Natural killer cell treated with Interleukin-12 subunit alpha and Interleukin-12 subunit beta and Interleukin-15 and Interleukin-18, amount 100 ng/mL, for 72 hours (primary cell): Measurements from ENCODE around the gene ACADS. TPM values are rescaled to one million over a fixed set of nuclear protein-coding genes. Genes with fewer than 3 reads are reported as not detected.

Experiments used
- ATAC-seq, 2 donors: fragments of 150-1000 bp; cut with Tn5 transposase in 1 of 2; sonication (Bioruptor Pico), chemical (Tn5 transposase) in 1 of 2; 2 replicates each; pipeline ENCODE4 v1.10.0; 2021
- DNase-seq: peaks from one replicate; pipeline ENCODE4 v3.0.0; 2022; ENCODE audit warnings: low spot score
- H3K27ac Mint-ChIP-seq, 2 donors: 1 replicate in 1 of 2; 2 replicates in 1 of 2; pipeline ENCODE4 v1.8.0; 2022; ENCODE audit warnings: mixed read lengths in 2 of 2, mild to moderate bottlenecking in 1 of 2, moderate library complexity in 1 of 2
- H3K27me3 Mint-ChIP-seq, 2 donors: 1 replicate in 1 of 2; 2 replicates in 1 of 2; pipeline ENCODE4 v1.8.0; 2022; ENCODE audit warnings: mixed read lengths in 2 of 2
- H3K36me3 Mint-ChIP-seq: one replicate; pipeline ENCODE4 v1.8.0; 2022; ENCODE audit warnings: mixed read lengths
- H3K4me1 Mint-ChIP-seq, 2 donors: 1 replicate in 1 of 2; 2 replicates in 1 of 2; pipeline ENCODE4 v1.8.0; 2022; ENCODE audit warnings: low read depth in 2 of 2, mixed read lengths in 2 of 2, mild to moderate bottlenecking in 1 of 2
- H3K4me3 Mint-ChIP-seq: one replicate; pipeline ENCODE4 v1.8.0; 2022; ENCODE audit warnings: mixed read lengths
- H3K9me3 Mint-ChIP-seq: 2 replicates; pipeline ENCODE4 v1.8.0; 2022; ENCODE audit warnings: mixed read lengths
- total RNA-seq, 2 donors: library from RNA; stranded (reverse); gene quantifications; one replicate each; pipeline ENCODE4 v1.2.3, GENCODE V29; 2022

ACADS gene
- total RNA-seq, 2 donors from 2014 or later, result 12.8 to 13.9 TPM

DNA sequence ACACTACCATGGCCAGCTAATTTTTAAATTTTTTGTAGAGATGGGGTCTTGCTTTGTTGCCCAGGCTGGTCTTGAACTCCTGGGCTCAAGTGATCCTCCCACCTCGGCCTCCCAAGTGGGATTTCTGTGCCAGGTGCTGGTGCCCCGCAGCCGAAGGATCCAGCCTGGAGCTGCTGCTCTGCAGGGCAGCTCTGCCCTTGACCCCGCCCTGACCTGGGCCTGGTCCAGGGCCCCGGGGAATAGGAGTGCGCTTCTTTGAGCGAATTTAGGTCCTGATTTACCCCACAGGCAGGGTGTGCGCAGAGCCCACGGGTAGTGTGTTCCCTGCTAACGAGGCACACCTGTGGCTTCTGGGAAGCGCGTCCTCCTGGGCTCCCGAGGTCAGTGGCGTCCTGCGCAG lies 15.2 kb downstream of the ACADS start:
- Mint-ChIP-seq H3K27me3 (no peaks in the 10 kb centered on the region), H3K27ac (no peak overlapping the region), H3K9me3 (no peaks in the 10 kb centered on the region), H3K4me3 (no peak overlapping the region), H3K4me1 (no peaks in the 10 kb centered on the region), H3K36me3 (no peaks in the 10 kb centered on the region)
- ATAC-seq, result no peak
- DNase-seq, result no peak

DNA sequence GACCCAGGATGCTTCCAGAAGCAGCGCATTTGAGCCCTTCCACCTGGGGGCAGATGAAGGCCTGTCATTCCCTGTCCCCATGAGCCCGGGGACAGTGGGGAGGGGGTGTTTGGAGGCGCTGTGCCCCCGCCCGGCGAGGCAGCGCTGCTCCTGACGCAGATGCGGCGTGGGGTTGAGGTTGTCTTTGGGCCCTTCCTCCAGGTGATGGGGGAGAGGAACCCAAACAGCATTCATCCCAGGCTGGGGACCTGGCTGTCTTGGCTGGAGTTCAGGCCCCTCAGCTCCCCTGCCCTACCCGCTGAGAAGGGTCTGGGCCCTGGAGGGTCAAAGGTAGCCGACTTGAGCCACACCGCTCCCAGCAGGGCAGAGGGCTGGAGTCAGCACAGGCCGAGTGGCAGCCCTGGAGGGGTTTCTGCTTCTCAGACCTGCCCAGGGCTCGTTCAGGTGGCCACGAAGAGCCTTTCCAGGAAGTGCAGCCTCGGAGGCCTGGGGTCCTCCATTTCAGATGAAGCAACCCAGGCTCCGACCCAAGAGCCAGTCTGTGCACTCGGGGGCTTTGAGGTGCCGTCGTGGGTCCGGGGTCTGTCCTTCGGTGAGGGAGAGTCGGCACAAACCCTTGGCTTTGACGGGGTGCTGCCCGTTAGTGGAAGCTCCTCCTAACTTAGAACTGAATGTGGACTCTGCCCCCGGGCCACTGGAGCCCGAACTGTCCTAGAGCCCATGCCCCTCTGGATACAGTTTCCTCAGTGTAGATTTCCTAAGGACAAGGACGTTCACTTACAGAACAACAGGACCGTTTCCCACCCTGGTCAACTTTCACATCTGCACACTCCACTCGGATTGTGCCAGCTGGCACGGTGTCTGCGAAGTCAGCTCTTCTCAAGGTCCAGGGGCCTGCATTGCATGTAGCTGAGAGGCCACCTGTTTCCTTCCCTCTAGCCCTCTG lies 16.1 kb downstream of the ACADS start:
- H3K27ac Mint-ChIP-seq, result no peak overlapping the region
- no peak overlapping the region for H3K4me3 Mint-ChIP-seq
- no peaks in the 10 kb centered on the region for H3K4me1 Mint-ChIP-seq
- H3K36me3 Mint-ChIP-seq, result no peaks in the 10 kb centered on the region
- DNase-seq, result no peak
- H3K27me3 Mint-ChIP-seq, result no peaks in the 10 kb centered on the region
- no peaks in the 10 kb centered on the region for H3K9me3 Mint-ChIP-seq
- ATAC-seq, result no peak

DNA sequence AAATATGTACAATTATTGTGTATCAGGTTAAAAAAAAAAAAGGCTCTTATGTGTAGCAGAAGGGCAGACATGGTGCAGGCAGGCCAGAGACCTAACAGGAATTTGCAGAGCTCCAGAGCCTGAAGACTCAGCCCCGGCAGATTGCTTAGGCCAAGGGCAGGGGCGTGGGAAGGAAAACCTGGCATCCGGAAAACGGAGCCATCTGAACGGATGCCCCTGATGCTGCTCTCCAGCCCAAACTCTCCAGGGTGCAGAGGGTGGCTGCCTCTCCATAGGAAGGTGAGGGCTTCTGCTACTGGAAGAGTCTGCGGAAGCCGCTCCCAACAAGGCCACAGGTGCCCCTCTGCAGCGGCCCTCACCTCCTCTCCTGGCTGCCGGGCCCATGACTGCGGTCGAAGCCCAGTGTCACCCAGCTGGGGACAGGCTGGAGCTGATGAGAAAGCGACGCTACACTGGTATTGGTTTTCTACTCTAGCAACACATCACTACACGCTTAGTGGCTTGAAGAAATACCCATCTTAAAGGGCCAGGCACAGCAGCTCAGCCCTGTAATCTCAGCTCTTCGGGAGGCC lies 19.4 kb downstream of the ACADS start:
- H3K9me3 Mint-ChIP-seq, result no peaks in the 10 kb centered on the region
- H3K36me3 Mint-ChIP-seq, result no peaks in the 10 kb centered on the region
- DNase-seq (no peak), ATAC-seq (peak in 1 of 2 donors; percentile 24)
- no peak overlapping the region for H3K4me3 Mint-ChIP-seq
- no peaks in the 10 kb centered on the region for H3K4me1 Mint-ChIP-seq
- H3K27ac Mint-ChIP-seq, result no peak overlapping the region
- H3K27me3 Mint-ChIP-seq, result no peaks in the 10 kb centered on the region

DNA sequence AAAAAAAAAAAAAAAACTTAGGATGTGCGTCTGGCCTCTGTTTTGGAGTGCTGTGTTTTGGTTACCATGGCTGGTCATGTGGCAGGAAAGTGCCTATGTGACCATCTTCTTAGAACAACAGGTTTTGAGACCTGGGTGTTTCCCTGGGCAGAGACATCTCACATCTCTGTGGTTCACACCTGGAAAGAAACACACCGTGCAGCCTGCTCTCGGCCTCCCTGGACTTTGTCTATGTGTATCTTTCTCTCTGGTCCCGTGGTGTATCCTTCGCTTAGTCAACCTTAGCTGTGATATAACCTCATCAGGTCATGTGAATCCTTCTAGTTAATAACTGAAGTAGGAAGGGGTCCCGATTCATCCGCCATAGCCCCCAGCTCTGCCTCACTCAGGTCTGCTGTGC lies 22.6 kb downstream of the ACADS start:
- ATAC-seq (no peak), DNase-seq (no peak)
- peaks cover 0 to 2% of the 10 kb centered on the region in 2 donors for H3K27me3 Mint-ChIP-seq
- H3K4me3 Mint-ChIP-seq, result no peak overlapping the region
- H3K4me1 Mint-ChIP-seq, result no peaks in the 10 kb centered on the region
- H3K9me3 Mint-ChIP-seq, result no peaks in the 10 kb centered on the region
- no peak overlapping the region for H3K27ac Mint-ChIP-seq
- H3K36me3 Mint-ChIP-seq, result no peaks in the 10 kb centered on the region

DNA sequence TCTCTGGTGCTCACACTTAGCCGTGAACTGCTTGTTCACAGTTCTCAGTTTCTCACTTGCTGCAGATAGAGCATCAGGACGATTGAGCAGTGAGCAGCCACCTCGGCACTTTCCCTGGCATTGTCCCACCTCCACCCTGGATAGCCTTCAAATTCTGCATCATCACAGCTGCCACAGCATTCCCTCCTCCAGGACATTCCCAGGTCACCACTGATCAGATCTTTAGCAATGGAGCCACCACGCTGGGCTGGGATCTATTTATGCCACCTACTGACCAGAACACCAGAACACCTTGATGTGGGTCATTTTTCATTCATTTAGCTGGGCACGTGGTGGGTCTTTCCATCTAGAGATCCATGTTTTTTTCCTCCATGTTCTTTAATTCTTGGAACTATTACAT lies 23.6 kb downstream of the ACADS start:
- DNase-seq (no peak), ATAC-seq (no peak)
- Mint-ChIP-seq H3K27me3 (peaks cover 0 to 5% of the 10 kb centered on the region in 2 donors), H3K9me3 (no peaks in the 10 kb centered on the region), H3K36me3 (no peaks in the 10 kb centered on the region), H3K4me3 (no peak overlapping the region), H3K27ac (no peak overlapping the region), H3K4me1 (peaks cover 0 to 4% of the 10 kb centered on the region in 2 donors)

DNA sequence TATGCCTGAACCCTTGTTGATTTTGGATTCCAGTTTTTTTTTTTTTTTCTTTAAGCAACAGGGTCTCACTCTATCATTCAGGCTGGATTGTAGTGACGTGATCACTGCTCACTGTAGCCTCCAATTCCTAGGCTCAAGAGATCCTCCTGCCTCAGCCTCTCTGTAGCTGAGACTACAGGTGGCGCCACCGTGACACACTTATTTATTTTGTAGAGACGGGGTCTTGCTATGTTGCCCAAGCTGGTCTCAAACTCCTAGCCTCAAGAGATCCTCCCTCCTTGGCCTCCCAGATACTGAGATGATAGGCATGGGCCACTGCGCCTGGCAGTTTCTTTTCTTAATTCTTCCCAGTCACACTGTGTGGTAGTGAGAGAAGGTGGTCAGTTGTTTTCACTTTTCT lies 25.2 kb downstream of the ACADS start:
- no peak overlapping the region for H3K27ac Mint-ChIP-seq
- H3K36me3 Mint-ChIP-seq, result peaks cover 10% of the 10 kb centered on the region
- ATAC-seq, result no peak
- H3K9me3 Mint-ChIP-seq, result peaks cover 4% of the 10 kb centered on the region
- peaks cover 0 to 5% of the 10 kb centered on the region in 2 donors for H3K27me3 Mint-ChIP-seq
- no peak overlapping the region for H3K4me3 Mint-ChIP-seq
- H3K4me1 Mint-ChIP-seq, result peaks cover 0 to 4% of the 10 kb centered on the region in 2 donors
- DNase-seq, result no peak

DNA sequence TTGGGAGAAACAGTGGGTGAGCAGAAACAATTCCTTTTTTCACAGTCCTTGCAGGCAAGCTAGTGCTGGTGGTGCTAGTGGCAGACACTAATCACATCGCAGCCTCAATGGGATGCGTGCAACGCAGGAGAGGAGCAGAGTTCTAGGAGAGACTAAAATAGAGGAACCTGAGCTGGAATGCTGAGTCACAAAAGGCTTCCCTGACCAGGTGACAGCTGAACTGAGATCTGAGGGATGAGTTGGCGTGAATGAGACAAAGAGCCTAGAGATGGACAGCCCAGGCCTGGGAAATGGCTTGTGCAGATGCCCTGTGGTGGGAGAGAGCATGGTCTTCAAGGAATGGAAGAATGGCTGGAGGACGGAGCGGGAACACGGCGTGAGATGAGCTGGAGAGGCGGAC lies 25.8 kb downstream of the ACADS start:
- H3K4me1 Mint-ChIP-seq, result peaks cover 0 to 4% of the 10 kb centered on the region in 2 donors
- peaks cover 4% of the 10 kb centered on the region for H3K9me3 Mint-ChIP-seq
- H3K4me3 Mint-ChIP-seq, result no peak overlapping the region
- H3K27me3 Mint-ChIP-seq, result peaks cover 0 to 5% of the 10 kb centered on the region in 2 donors
- H3K27ac Mint-ChIP-seq, result no peak overlapping the region
- DNase-seq, result no peak
- no peak for ATAC-seq
- peaks cover 10% of the 10 kb centered on the region for H3K36me3 Mint-ChIP-seq

DNA sequence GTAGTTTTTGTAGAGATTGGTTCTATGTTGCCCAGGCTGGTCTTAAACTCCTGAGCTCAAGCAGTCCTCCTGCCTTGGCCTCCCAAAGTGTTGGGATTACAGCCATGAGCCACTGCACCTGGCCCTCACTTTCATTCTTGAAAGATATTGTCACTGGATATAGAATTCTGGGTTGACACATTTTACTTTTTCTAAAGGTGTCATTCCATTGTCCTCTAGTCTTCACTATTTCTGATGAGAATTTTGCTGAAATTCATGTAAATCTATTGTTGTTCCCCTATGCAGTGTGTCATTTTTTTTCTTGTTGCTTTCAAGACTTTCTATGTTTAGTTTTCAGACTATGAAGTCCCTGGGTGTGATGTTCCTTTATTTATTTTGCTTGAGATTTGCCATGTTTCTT lies 29.2 kb downstream of the ACADS start:
- peaks cover 0 to 4% of the 10 kb centered on the region in 2 donors for H3K4me1 Mint-ChIP-seq
- H3K9me3 Mint-ChIP-seq, result peaks cover 4% of the 10 kb centered on the region
- no peak for ATAC-seq
- H3K4me3 Mint-ChIP-seq, result no peak overlapping the region
- no peak overlapping the region for H3K27ac Mint-ChIP-seq
- DNase-seq, result no peak
- peaks cover 10% of the 10 kb centered on the region for H3K36me3 Mint-ChIP-seq
- peaks cover 0 to 5% of the 10 kb centered on the region in 2 donors for H3K27me3 Mint-ChIP-seq

DNA sequence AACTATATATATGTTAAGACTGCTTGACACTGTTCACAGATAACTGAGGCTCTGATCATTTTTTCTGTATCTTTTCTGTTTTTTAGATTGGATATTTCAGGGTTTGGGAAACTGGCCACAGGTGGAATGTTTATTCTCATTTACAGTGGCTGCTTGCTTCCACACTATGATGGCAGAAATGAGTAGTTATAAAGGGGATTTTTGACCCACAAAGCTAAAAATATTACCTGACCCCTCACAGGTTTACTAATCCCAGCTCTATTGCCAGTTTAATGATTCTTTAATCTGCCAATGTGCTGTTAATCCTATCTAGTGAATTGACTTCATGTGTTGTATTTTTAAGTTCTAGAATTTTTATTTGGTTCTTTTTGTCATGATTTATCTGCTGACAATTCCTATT lies 29.6 kb downstream of the ACADS start:
- Mint-ChIP-seq H3K36me3 (peaks cover 10% of the 10 kb centered on the region), H3K27ac (no peak overlapping the region), H3K4me3 (no peak overlapping the region), H3K27me3 (peaks cover 0 to 5% of the 10 kb centered on the region in 2 donors), H3K4me1 (peaks cover 0 to 4% of the 10 kb centered on the region in 2 donors), H3K9me3 (peaks cover 4% of the 10 kb centered on the region)
- no peak for DNase-seq
- no peak for ATAC-seq

DNA sequence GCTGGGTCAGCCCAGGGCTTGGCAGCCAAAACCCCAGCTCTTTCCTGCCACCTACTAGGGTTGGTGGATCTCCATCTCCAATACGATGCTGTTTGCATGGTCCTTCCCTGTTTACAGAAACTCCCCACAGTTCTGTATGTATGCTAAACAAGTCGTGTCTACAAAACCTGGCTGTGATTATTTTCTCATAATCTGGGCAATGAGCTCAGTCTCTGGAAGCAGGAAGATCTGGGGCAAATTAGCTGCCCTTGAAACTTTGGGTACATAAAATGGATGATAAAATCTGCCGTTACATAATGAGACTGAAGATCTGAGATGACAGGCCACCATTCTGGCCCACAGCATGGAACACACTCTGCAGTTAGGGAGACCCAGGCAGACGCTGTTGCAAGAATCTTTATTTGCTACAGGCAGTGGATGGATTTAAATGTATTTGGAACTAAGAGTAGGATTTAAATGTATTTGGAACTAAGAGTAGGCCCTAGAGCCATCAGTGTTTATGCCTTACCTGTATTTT lies 31.7 kb downstream of the ACADS start:
- Mint-ChIP-seq H3K9me3 (peaks cover 4% of the 10 kb centered on the region), H3K27ac (no peak overlapping the region), H3K36me3 (peaks cover 10% of the 10 kb centered on the region), H3K4me3 (no peak overlapping the region), H3K27me3 (peaks cover 0 to 3% of the 10 kb centered on the region in 2 donors), H3K4me1 (peaks cover 0 to 4% of the 10 kb centered on the region in 2 donors)
- DNase-seq, result no peak
- no peak for ATAC-seq

DNA sequence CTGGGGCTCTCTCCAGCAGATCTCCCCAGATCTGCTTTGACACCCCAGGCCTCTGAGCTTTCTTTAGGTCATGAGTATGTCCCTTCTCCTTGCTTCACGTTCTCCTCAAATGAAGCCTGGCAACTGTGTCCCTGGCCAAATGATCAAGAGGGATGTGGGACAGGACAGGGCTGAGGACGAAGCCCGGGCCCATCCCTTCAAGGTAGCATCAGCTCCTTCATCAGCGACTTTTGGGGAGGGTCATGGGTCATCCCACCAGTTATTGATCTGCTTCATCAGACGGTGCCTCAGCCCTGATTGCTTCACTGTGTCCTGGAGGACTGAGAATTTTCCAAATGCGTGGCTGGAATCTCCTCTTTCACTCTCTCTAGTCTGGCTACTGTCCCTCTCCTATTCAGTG lies 32.3 kb downstream of the ACADS start:
- Mint-ChIP-seq H3K27me3 (peaks cover 0 to 3% of the 10 kb centered on the region in 2 donors), H3K36me3 (peaks cover 10% of the 10 kb centered on the region), H3K27ac (no peak overlapping the region), H3K9me3 (peaks cover 4% of the 10 kb centered on the region), H3K4me1 (peaks cover 0 to 4% of the 10 kb centered on the region in 2 donors), H3K4me3 (no peak overlapping the region)
- DNase-seq (no peak), ATAC-seq (no peak)

DNA sequence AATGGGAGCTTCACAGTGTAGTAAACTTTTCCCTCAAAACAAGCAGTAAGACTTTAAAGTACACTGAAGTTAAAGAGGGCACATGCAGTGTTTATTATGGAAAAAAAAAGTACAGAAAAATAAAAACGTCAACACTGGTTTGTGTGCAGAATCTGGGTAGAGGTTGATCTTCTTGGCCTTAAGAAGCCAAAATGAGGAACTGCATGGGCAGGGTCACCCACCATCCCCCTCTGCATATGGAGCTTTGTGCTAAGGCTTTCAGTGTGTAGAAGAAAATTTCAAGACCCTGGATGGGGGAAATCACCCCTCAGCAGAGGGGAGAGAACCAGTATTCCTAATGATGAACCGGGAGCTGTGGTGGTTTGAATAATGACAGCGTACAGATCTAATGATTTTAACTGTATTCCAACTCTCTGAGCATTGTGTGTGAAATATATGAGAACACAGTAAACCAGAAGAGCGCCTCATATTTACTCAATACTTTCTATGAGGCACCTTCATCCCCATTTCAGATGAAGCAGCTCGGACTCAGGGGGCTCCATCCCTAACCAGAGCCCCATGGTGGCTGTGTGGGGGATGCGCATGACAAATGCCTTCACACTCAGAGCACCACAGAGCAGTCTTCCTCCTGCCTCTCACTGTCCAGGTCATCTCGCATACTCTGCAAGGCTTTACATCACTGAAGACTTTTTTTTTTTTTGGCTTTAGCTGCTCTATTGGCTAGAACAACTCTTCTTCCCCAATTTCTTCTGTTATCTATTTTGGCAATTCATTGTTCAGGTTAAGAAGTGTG lies 33.4 kb downstream of the ACADS start:
- Mint-ChIP-seq H3K36me3 (peaks cover 10% of the 10 kb centered on the region), H3K4me3 (no peak overlapping the region)

DNA sequence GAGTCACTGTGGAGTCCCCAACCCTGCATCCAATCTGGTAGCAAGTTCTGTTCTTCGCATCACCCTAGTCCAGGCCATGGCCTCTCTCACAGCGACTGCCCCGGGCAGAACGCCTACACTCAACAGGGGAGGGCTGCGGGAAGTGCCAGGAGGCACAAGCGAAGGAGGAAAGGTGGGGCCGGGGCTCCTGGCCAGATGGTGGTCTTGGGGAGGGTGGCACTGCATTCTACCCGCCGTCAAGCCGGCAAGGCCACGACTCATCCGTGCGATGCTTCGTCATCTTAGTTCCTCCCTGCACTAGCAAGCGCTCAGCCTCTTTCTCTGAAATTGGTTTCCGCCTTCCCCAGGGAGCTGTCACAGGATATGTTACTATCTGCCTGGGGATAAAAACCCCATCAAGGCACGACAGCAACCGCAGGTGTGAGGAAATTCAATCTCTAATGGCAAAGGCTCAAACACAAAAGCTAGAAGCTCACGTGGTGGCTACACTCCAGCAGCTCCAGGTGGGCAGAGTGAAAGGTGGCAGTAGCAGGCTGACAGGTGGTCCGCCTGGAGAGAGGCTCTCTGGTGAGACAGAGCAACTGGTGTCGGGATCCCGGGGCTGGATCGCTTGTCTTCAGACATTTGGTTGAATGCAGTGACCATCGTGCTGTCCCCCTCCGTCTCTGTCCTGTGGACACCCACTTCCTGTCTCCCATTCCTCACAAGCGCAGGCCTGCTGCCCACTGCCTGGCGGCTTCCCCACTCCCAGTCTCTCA lies 34.1 kb downstream of the ACADS start:
- Mint-ChIP-seq H3K27ac (no peak overlapping the region), H3K27me3 (no peaks in the 10 kb centered on the region), H3K4me3 (no peak overlapping the region), H3K4me1 (no peaks in the 10 kb centered on the region), H3K36me3 (peaks cover 7% of the 10 kb centered on the region), H3K9me3 (peaks cover 4% of the 10 kb centered on the region)
- DNase-seq (no peak), ATAC-seq (no peak)

More for the DNA sequence above, 33.4 kb downstream of the ACADS start:
- Mint-ChIP-seq H3K4me1 (no peaks in the 10 kb centered on the region), H3K27me3 (no peaks in the 10 kb centered on the region), H3K9me3 (peaks cover 4% of the 10 kb centered on the region), H3K27ac (no peak overlapping the region)
- DNase-seq (no peak), ATAC-seq (no peak)
